Kidney epithelial cell (primary cell): Measurements from ENCODE around the gene SPACA4. TPM values are rescaled to one million over a fixed set of nuclear protein-coding genes. Genes with fewer than 3 reads are reported as not detected.

Experiments used
- DNase-seq: peaks from one replicate; pipeline ENCODE4 v3.0.0-alpha.2; 2010; ENCODE audit warnings: low read depth
- H3K27me3 ChIP-seq: 2 replicates; pipeline ENCODE4 v1.6.0; 2011; ENCODE audit warnings: low read length; ENCODE audit not compliant: control insufficient read depth, insufficient read depth
- H3K36me3 ChIP-seq: 2 replicates; pipeline ENCODE4 v1.5.1; 2011; ENCODE audit warnings: low read length; ENCODE audit not compliant: control insufficient read depth, insufficient read depth
- H3K4me3 ChIP-seq: 2 replicates; pipeline ENCODE4 v1.5.1; 2011; ENCODE audit warnings: low read depth, mild to moderate bottlenecking, control low read depth, low read length
- CTCF ChIP-seq: IDR thresholded peaks from 2 replicates; pipeline ENCODE4 v1.5.1; 2011; ENCODE audit warnings: mild to moderate bottlenecking, moderate library complexity, low read length, control low read depth, inconsistent platforms; ENCODE audit not compliant: insufficient read depth, poor library complexity, severe bottlenecking
- total RNA-seq: library from RNA; depleted of rRNA; stranded (reverse); fragments of >200 nt; gene quantifications from 2 replicates; pipeline ENCODE4 v1.2.3, GENCODE V29; 2015

Gene SPACA4
- total RNA-seq, 1 donor from 2014 or later: not detected

GRCh38 chr19:48624067-48624594 lies 17.6 kb downstream of the SPACA4 start:
- DNase-seq: peak; percentile 88
- no peaks in the 10 kb centered on the region for H3K27me3 ChIP-seq
- peak overlapping the region; percentile 57 for H3K4me3 ChIP-seq
- H3K36me3 ChIP-seq: no peaks in the 10 kb centered on the region
- TF ChIP-seq CTCF: no peak

- Histone ChIP-seq H3K36me3 (no peaks in the 10 kb centered on the region), H3K4me3 (peak overlapping the region; percentile 57), H3K27me3 (no peaks in the 10 kb centered on the region)
- DNase-seq: no peak
- TF ChIP-seq CTCF: no peak
Measured at GRCh38 chr19:48624791-48625723, 18.5 kb downstream of the SPACA4 start.

- TF ChIP-seq CTCF: no peak
- Histone ChIP-seq H3K27me3 (no peaks in the 10 kb centered on the region), H3K4me3 (no peak overlapping the region), H3K36me3 (no peaks in the 10 kb centered on the region)
- no peak for DNase-seq
Measured at GRCh38 chr19:48625891-48626327, 19.4 kb downstream of the SPACA4 start.

- DNase-seq: no peak
- Histone ChIP-seq H3K27me3 (no peaks in the 10 kb centered on the region), H3K4me3 (no peak overlapping the region), H3K36me3 (no peaks in the 10 kb centered on the region)
- TF ChIP-seq CTCF: no peak
Measured at GRCh38 chr19:48627201-48627864, 20.8 kb downstream of the SPACA4 start.

GRCh38 chr19:48627865-48628314 lies 21.3 kb downstream of the SPACA4 start:
- Histone ChIP-seq H3K36me3 (no peaks in the 10 kb centered on the region), H3K4me3 (no peak overlapping the region), H3K27me3 (no peaks in the 10 kb centered on the region)
- no peak for DNase-seq
- no peak for TF ChIP-seq CTCF
